K562 (cell line): ENCODE data around the gene TMEM203. TPM values are rescaled to one million over a fixed set of nuclear protein-coding genes. Genes with fewer than 3 reads are reported as not detected.

Source experiments
- ARID1B ChIP-seq: fragments of 450-650 bp; IDR thresholded peaks from 2 replicates; pipeline ENCODE4 v1.6.1; 2016; ENCODE audit warnings: antibody characterized with exemption, mild to moderate bottlenecking, inconsistent platforms
- BCL6 ChIP-seq: fragments of 250-450 bp; sonication (Bioruptor Pico); IDR thresholded peaks from 2 replicates; pipeline ENCODE4 v1.4.0; 2020
- BRD4 ChIP-seq: fragments of 200-600 bp; sonication (generic); IDR thresholded peaks from 2 replicates; pipeline ENCODE4 v1.6.1; 2017; ENCODE audit warnings: inconsistent platforms
- GABPA ChIP-seq: fragments of 200-800 bp; sonication (Bioruptor generic); conservative IDR thresholded peaks from 2 replicates; pipeline ENCODE4 v1.6.1; 2016; ENCODE audit warnings: low read depth, missing genetic modification characterization, missing compliant biosample characterization
- GATAD2B ChIP-seq: fragments of 450-650 bp; IDR thresholded peaks from 2 replicates; pipeline ENCODE4 v1.6.1; 2017; ENCODE audit warnings: mild to moderate bottlenecking, borderline replicate concordance
- HCFC1 ChIP-seq: IDR thresholded peaks from 2 replicates; pipeline ENCODE4 v1.6.1; 2012; ENCODE audit warnings: low read depth, low read length, improper control_type of control experiment
- HMG20B ChIP-seq: fragments of 250-450 bp; sonication (Bioruptor Pico); IDR thresholded peaks from 2 replicates; pipeline ENCODE4 v1.5.0; 2021; ENCODE audit warnings: mild to moderate bottlenecking
- KDM2B ChIP-seq: fragments of 250-450 bp; sonication (Bioruptor Pico); IDR thresholded peaks from 2 replicates; pipeline ENCODE4 v1.8.0; 2021; ENCODE audit warnings: mild to moderate bottlenecking, moderate library complexity
- MEF2A ChIP-seq: IDR thresholded peaks from 2 replicates; pipeline ENCODE4 v1.6.1; 2011; ENCODE audit warnings: low read depth, mild to moderate bottlenecking, low read length, moderate library complexity; ENCODE audit not compliant: control insufficient read depth
- MYC ChIP-seq, 2 experiments: fragments of 250-450 bp in 1 of 2; sonication (Bioruptor Pico) in 1 of 2; IDR thresholded peaks; 2 replicates each; pipeline versions ENCODE4 v1.5.1 to v1.6.1; 2012 to 2021; ENCODE audit warnings: low read depth in 2 of 2, borderline replicate concordance in 1 of 2, improper control_type of control experiment in 1 of 2, low read length in 1 of 2, mild to moderate bottlenecking in 1 of 2, moderate library complexity in 1 of 2
- MYNN ChIP-seq, 2 experiments: sonication (generic); formaldehyde crosslinking in 1 of 2; IDR thresholded peaks; 2 replicates each; pipeline versions ENCODE4 v1.5.0 to v1.6.1; 2016 to 2020; ENCODE audit warnings: antibody characterized with exemption in 1 of 2, missing genetic modification reagents in 1 of 2
- PRMT5 ChIP-seq: sonication (generic); formaldehyde crosslinking; IDR thresholded peaks from 2 replicates; pipeline ENCODE4 v1.5.0; 2020; ENCODE audit warnings: missing genetic modification reagents
- RBBP5 ChIP-seq: fragments of 200-600 bp; sonication (generic); IDR thresholded peaks from 2 replicates; pipeline ENCODE4 v1.6.1; 2012; ENCODE audit warnings: borderline replicate concordance, mild to moderate bottlenecking, low read length, control low read depth, inconsistent platforms; ENCODE audit not compliant: insufficient read depth, poor library complexity, severe bottlenecking
- SIX5 ChIP-seq, 2 experiments: IDR thresholded peaks; 2 replicates each; pipeline ENCODE4 v1.6.1; 2011; ENCODE audit warnings: low read length in 2 of 2, borderline replicate concordance in 1 of 2, low read depth in 1 of 2, mild to moderate bottlenecking in 1 of 2, moderate library complexity in 1 of 2; ENCODE audit not compliant: insufficient read depth in 1 of 2
- SRSF9 ChIP-seq: fragments of 200-400 bp; formaldehyde crosslinking; IDR thresholded peaks from 2 replicates; pipeline ENCODE4 v1.6.1; 2017; ENCODE audit warnings: low read depth, low read length, borderline replicate concordance
- ZC3H4 ChIP-seq: sonication (generic); formaldehyde crosslinking; IDR thresholded peaks from 2 replicates; pipeline ENCODE4 v1.9.0; 2021; ENCODE audit warnings: missing genetic modification reagents, borderline replicate concordance
- ZNF23 ChIP-seq: fragments of 250-450 bp; sonication (Bioruptor Pico); IDR thresholded peaks from 2 replicates; pipeline ENCODE4 v1.4.0; 2020; ENCODE audit warnings: mild to moderate bottlenecking
- ZNF408 ChIP-seq: fragments of 250-450 bp; sonication (Bioruptor Pico); IDR thresholded peaks from 2 replicates; pipeline ENCODE4 v1.4.0; 2020; ENCODE audit warnings: low read depth, mild to moderate bottlenecking, moderate library complexity
- ZNF583 ChIP-seq: fragments of 250-450 bp; sonication (Bioruptor Pico); IDR thresholded peaks from 2 replicates; pipeline ENCODE4 v1.4.0; 2020
- polyA plus RNA-seq, 8 experiments: library from polyadenylated mRNA; depleted of rRNA in 4 of 8; stranded (reverse) in 5 of 8; unstranded in 3 of 8; fragments of >200 nt; fragmentation: Nextera tagmentation in 2 of 8; fragmentation: Illumina TruSeq in 1 of 8; extraction: Ambion mirVana in 2 of 8; extraction: Trizol in 1 of 8; gene quantifications; 2 replicates each; pipeline versions ENCODE4 v1.2.1 to v1.2.3, GENCODE V29; 2011 to 2014; ENCODE audit warnings: inconsistent platforms in 1 of 8, missing spikeins in 1 of 8
- total RNA-seq, 7 experiments: library from RNA; depleted of rRNA in 6 of 7; stranded (reverse); fragments of >200 nt in 6 of 7; fragmentation: Illumina TruSeq in 2 of 7; extraction: Trizol in 2 of 7; gene quantifications; 2 replicates each; pipeline versions ENCODE4 v1.2.1 to v1.2.3, GENCODE V29; 2011 to 2021; ENCODE audit warnings: low replicate concordance in 1 of 7
- TF ChIP-seq, protein P1 (sequence below): fragments of 450-650 bp; IDR thresholded peaks from 2 replicates; pipeline ENCODE4 v1.6.1; 2014; ENCODE audit warnings: low read depth, mild to moderate bottlenecking, moderate library complexity, borderline replicate concordance
- TF ChIP-seq, protein P2 (sequence below): fragments of 450-650 bp; IDR thresholded peaks from one replicate; pipeline ENCODE4 v1.6.1; 2018; ENCODE audit warnings: mild to moderate bottlenecking, moderate library complexity; ENCODE audit not compliant: partially characterized antibody
- TF ChIP-seq, protein P3 (sequence below), 2 experiments: IDR thresholded peaks; 2 replicates each; pipeline ENCODE4 v1.6.1; 2012; ENCODE audit warnings: improper control_type of control experiment in 2 of 2, low read depth in 2 of 2, low read length in 2 of 2, borderline replicate concordance in 1 of 2

The TMEM203 gene
- total and polyA plus RNA-seq, 9 of the 15 experiments (the other 6 are each of a cell fraction or from before 2014, with no cell fraction given), result 8.8 to 59.5 (median 37.6) TPM

DNA sequence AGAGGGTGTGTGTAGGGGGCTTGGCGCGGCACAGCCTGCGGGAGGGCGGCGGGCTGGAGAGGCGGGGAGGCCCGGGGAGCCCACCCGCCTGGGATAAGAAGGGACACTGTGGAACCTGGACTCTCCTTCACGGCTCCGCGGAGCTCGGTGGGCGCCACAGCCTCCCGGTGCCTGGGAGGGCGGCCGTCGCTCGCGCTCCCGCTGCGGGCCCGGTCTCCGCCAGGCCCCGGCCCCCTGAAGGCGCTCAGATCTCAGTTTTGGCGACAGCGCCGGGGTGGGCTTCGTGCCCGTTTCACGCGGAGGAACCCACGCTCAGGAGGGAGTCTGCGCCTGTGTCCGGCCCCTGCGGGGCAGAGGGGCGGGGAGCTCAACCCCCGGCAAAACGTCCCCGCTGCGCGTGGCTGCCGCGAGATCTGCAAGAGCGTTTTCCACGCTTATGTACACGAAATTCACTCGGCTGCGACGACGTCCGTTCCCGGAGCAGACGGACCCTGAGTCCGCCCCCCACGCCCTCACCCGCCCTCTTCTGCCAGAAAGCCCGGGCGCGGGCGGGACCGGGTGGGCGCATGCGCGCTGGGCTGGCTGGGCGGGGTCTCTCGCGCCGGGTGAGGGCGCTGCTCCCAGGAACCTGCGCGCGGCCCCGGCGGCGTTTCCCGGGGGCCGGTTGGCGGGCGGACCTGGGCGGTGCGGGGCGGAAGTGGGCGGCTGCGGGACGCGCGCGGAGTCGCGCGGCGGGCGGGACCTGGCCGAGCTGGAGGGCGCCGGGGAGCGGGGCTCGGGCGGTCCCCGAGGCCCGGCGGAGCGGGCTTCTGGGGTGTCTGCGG is 49.4 kb upstream of the TMEM203 start, which contains the start of gene NELFB (continued):
- peak; percentile 95 for TF ChIP-seq GATAD2B
- no peak for TF ChIP-seq ZNF23
- TF ChIP-seq SIX5 (IDR thresholded peaks at IDR 0.05; ENCODE audit: borderline replicate concordance in 1 of 2, insufficient read depth in 1 of 2, low read depth in 1 of 2, low read length in 2 of 2), result peak; percentile 71 to 82
- TF ChIP-seq, protein P1, sequence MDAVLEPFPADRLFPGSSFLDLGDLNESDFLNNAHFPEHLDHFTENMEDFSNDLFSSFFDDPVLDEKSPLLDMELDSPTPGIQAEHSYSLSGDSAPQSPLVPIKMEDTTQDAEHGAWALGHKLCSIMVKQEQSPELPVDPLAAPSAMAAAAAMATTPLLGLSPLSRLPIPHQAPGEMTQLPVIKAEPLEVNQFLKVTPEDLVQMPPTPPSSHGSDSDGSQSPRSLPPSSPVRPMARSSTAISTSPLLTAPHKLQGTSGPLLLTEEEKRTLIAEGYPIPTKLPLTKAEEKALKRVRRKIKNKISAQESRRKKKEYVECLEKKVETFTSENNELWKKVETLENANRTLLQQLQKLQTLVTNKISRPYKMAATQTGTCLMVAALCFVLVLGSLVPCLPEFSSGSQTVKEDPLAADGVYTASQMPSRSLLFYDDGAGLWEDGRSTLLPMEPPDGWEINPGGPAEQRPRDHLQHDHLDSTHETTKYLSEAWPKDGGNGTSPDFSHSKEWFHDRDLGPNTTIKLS, result 0 out of 2 replicates have a peak, but pooled peaks have one; percentile 24
- TF ChIP-seq PRMT5 (CRISPR knock-in tag), result 0 out of 2 replicates have a peak, but pooled peaks have one; percentile 50
- TF ChIP-seq HCFC1, result peak; percentile 93
- TF ChIP-seq KDM2B, result no peak
- TF ChIP-seq HMG20B, result no peak
- no peak for TF ChIP-seq MYNN (IDR thresholded peaks at IDR 0.05)
- no peak for TF ChIP-seq MYNN (CRISPR knock-in tag; IDR thresholded peaks at IDR 0.05)
- no peak for TF ChIP-seq ZC3H4
- TF ChIP-seq, protein P2, sequence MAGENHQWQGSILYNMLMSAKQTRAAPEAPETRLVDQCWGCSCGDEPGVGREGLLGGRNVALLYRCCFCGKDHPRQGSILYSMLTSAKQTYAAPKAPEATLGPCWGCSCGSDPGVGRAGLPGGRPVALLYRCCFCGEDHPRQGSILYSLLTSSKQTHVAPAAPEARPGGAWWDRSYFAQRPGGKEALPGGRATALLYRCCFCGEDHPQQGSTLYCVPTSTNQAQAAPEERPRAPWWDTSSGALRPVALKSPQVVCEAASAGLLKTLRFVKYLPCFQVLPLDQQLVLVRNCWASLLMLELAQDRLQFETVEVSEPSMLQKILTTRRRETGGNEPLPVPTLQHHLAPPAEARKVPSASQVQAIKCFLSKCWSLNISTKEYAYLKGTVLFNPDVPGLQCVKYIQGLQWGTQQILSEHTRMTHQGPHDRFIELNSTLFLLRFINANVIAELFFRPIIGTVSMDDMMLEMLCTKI, result no peak
- TF ChIP-seq ZNF408 (CRISPR knock-in tag), result no peak
- TF ChIP-seq BRD4, result peak; percentile 40; the same call in 1 of the 2 replicates
- no peak for TF ChIP-seq SRSF9
- TF ChIP-seq ZNF583 (CRISPR knock-in tag), result no peak
- TF ChIP-seq BCL6 (CRISPR knock-in tag), result no peak
- peak; percentile 36; the same call in 1 of the 2 replicates for TF ChIP-seq ARID1B
- peak; percentile 12 for TF ChIP-seq RBBP5
- TF ChIP-seq GABPA (tag), result peak; percentile 100
- TF ChIP-seq, protein P3, sequence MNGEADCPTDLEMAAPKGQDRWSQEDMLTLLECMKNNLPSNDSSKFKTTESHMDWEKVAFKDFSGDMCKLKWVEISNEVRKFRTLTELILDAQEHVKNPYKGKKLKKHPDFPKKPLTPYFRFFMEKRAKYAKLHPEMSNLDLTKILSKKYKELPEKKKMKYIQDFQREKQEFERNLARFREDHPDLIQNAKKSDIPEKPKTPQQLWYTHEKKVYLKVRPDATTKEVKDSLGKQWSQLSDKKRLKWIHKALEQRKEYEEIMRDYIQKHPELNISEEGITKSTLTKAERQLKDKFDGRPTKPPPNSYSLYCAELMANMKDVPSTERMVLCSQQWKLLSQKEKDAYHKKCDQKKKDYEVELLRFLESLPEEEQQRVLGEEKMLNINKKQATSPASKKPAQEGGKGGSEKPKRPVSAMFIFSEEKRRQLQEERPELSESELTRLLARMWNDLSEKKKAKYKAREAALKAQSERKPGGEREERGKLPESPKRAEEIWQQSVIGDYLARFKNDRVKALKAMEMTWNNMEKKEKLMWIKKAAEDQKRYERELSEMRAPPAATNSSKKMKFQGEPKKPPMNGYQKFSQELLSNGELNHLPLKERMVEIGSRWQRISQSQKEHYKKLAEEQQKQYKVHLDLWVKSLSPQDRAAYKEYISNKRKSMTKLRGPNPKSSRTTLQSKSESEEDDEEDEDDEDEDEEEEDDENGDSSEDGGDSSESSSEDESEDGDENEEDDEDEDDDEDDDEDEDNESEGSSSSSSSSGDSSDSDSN (IDR thresholded peaks at IDR 0.05; ENCODE audit: borderline replicate concordance in 1 of 2, low read depth in 2 of 2, low read length in 2 of 2), result no peak
- TF ChIP-seq MYC (IDR thresholded peaks at IDR 0.05; ENCODE audit: low read depth, low read length), result peak; percentile 37; the same call in 1 of the 2 replicates
- no peak for TF ChIP-seq MYC (CRISPR knock-in tag; IDR thresholded peaks at IDR 0.05; ENCODE audit: borderline replicate concordance, low read depth)
- TF ChIP-seq MEF2A, result no peak
